Endometrial microvascular endothelial cells (primary cell): Measurements from ENCODE around the gene USP37. TPM values are rescaled to one million over a fixed set of nuclear protein-coding genes. Genes with fewer than 3 reads are reported as not detected.

Experiments used
- in situ Hi-C: cut with HindIII; loops from 2 replicates; pipeline ENCODE4 v1.10.0; 2017; ENCODE audit warnings: low sequenced_read_pairs, low pct_unique_long_range_greater_than_20kb; ENCODE audit errors: inconsistent ontology term
- total RNA-seq: library from RNA; depleted of rRNA; stranded (reverse); fragments of >200 nt; gene quantifications from one replicate; pipeline ENCODE4 v1.2.3, GENCODE V29; 2015; ENCODE audit errors: inconsistent ontology term

The USP37 gene
- total RNA-seq, 1 donor from 2014 or later = 11.2 TPM

DNA sequence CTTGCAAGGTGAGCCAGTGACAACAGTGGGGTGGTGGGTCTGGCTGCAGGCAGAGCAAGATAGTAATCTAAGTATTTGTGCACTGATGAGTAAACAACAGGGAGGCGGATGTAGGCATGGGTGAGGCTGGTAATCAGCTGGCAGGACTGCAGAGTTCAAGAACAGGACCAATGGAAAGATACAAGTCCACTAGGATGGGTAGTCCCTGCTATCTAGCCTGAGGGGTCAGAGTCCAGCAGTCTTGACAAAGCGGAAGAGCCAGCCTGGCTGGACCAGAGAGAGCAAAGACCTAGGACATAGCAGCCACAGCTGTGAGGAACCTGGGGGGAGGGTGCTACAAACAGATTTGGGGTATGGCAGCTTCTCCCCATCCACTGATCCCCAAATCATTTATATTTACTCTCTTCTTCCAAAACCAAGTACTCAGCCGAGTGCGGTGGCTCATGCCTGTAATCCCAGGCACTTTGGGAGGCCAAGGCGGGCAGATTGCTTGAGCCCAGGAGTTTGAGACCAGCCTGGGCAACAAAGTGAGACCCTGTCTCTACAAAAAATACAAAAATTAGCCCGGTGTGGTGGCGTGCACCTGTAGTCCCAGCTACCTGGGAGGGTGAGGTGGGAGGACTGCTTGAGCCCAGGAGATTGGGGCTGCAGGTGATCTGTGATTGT lies 123.3 kb downstream of the USP37 start:
- in situ Hi-C loops = no loop called here

DNA sequence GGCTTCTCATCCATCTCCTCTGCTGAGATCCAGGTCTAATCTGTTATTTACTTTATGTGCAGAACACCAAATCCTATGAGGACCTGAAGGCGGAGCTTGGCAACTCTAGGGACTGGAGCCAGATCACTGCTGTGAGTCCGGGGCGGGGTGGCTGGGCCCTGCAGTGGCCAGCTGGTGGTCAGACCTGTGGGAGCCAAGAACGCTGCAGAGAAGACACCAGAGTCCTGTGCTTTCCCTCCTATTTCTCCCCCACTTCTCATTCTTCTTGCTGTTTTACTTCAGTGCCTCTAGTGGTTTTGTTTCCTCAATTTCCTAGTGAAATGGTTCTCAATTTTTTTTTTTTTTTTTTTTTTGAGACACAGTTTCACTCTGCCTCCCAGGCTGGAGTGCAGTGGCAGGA lies 129.6 kb downstream of the USP37 start:
- in situ Hi-C loops = no loop called here

DNA sequence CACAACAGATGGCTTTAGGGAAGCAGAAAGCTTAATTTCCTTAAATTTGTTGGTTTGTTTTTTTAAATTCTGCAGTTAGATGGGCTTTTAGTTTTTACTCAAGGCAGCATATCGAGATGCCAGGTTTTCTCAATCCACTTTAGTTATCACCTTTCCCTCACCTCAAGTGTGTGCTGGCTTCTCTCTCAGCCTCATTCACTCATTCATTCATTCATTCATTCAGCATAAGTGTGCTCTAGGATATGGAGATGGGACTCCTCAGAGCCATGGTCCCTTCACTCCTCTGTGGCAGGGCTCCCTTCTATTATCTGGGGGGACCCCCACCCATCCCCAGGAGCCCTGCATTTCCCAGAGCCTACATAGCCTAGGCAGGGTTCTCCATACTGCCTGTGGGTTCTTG lies 130.2 kb downstream of the USP37 start:
- in situ Hi-C loops = no loop called here

DNA sequence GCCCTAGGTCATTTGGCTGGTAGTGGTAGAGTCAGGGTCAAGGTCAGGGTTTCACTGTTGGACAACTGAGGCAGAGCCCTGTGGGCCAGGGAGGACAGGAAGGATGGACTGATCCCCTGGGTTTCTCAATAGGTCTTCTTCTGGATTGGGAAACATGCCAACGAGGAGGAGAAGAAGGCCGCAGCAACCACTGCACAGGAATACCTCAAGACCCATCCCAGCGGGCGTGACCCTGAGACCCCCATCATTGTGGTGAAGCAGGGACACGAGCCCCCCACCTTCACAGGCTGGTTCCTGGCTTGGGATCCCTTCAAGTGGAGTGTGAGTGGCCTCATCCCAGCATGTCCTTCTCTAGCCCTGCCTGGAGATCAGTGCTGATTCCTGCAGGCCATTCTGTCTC lies 131.2 kb downstream of the USP37 start:
- in situ Hi-C loops = no loop called here

DNA sequence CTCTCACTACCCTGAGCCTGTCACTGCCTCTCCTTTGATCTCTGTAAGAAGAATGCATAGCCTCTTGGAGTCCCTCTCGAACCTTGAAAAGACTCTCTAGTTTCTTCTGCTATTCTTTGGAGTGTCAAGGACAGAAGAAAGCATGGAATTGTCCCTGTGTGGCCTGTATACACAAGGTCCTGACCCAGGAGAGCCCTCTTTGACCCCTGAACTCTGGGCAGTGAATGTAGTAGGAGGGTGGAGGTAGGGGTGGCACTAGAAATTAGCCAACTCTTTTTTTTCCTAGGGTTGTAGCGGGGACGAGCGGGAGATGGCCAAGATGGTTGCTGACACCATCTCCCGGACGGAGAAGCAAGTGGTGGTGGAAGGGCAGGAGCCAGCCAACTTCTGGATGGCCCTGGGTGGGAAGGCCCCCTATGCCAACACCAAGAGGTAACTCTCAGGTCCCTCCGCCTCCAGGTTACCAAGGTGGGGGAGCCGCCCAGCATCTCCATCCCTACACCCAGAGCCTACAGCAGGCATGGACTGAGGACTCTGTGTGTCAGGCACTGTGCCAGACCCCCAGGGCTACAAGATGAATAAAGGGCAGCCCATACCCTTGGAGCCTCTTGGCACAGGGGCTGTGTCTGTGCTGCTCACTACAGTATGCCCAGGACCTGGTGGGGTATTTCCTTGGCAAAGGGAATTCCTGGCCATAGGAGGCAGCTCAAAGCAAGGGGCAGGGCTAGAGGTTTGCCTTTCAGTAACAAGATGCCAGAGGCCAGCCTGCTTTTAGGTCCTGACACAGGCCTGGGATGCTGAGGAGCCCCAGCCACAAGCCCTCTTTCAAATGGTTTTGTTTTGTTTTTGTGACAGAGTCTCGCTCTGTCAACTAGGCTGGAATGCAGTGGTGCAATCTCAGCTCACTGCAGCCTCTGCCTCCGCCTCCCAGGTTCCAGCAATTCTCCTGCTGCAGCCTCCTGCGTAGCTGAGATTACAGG lies 132.9 kb downstream of the USP37 start:
- in situ Hi-C loops = no loop called here

DNA sequence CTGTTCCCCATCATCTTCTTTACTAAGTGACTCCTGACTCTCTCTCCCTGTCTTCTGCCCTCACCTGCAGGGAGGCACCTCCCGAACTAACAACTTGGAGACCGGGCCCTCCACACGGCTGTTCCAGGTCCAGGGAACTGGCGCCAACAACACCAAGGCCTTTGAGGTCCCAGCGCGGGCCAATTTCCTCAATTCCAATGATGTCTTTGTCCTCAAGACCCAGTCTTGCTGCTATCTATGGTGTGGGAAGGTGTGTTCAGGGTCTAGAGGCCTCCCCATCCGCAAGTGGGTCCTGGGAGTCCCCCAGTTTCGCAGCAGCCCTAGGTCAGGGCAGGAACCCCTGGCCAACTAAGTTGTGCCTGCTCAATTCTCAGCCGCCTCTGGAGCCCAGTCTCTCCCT lies 133.7 kb downstream of the USP37 start:
- in situ Hi-C loops = no loop called here

DNA sequence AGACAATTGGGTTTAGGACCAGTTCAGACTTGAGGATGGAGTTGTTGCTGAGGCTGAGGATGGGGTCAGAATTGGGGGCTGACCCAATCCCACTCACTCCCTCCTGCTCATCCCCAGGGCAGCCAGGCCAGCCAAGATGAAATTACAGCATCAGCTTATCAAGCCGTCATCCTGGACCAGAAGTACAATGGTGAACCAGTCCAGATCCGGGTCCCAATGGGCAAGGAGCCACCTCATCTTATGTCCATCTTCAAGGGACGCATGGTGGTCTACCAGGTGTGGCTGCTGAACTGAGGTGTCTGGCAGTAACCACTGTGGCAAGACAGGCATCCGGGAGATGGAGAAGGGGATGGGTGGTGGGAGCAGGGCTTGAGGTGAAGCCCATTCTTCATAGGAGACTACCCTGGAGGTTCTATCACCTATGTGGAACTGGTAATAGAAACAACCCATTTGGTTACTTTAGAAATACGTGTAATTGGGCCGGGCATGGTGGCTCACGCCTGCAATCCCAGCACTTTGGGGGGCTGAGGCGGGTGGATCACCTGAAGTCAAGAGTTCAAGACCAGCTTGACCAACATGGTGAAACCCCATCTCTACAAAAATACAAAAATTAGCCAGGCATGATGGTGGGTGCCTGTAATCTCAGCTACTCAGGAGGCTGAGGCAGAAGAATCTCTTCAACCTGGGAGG lies 135.3 kb downstream of the USP37 start:
- in situ Hi-C loops = no loop called here

DNA sequence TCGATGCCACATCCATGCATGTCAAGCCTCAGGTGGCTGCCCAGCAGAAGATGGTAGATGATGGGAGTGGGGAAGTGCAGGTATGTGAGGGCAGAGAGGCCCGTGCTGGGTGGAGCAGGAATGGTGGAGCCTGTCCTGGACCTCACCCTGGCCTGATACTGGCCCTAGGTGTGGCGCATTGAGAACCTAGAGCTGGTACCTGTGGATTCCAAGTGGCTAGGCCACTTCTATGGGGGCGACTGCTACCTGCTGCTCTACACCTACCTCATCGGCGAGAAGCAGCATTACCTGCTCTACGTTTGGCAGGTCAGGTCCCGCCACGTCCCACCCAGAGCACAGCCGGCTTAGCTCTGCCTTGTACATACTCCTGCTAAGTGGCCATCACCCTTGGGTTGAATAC lies 136.3 kb downstream of the USP37 start:
- in situ Hi-C loops = no loop called here

DNA sequence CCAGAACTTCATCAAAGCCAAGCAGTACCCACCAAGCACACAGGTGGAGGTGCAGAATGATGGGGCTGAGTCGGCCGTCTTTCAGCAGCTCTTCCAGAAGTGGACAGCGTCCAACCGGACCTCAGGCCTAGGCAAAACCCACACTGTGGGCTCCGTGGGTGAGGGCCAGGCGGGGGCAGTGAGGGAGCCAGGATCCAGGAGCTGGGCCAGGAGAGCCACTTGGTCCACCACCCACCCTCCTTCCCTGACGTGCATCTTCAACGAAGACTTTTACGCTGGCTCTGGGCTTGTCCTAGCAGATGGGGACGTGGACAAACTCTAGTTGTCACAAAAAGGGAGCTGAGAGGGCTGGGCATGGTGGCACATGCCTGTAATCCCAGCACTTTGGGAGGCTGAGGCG lies 137.4 kb downstream of the USP37 start:
- in situ Hi-C loops = no loop called here

DNA sequence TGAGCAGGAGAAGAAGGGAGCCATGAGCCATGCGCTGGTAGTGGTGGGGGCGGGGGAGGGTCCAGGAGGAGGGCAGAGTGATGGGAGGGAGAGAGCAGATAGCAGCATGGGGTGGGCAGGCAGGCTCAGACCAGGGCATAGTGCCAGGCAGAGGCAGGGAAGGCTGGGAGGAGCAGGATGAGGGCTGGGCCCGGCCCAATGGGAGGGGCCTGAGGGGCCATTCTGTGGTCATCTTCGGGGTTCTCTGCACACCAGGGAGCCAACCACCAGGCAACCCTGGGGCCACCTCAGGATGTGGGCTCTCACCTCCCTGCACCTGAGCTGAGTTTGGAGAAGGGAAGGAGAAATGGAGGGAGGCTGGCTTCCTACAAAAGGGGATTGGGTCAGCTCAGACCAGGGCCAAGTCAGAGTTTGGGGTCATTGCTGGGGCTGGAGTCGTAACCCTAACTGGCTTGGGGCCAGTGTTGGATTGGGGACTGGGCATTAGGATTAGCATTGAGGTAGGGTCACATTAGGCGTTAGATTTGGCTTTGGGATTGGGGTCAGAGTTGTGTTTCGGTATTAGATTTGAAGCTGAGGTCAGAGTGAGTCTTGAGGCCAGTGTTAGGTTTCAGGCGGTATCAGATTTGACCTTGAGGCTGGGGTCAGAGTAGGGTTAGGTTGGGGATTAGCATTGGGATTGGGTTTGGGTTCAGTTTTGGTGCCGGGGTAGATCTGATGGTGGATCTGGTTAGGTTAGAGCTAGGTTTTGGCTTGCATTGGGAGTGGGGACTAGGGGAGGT lies 138.0 kb downstream of the USP37 start:
- in situ Hi-C loops = no loop called here

DNA sequence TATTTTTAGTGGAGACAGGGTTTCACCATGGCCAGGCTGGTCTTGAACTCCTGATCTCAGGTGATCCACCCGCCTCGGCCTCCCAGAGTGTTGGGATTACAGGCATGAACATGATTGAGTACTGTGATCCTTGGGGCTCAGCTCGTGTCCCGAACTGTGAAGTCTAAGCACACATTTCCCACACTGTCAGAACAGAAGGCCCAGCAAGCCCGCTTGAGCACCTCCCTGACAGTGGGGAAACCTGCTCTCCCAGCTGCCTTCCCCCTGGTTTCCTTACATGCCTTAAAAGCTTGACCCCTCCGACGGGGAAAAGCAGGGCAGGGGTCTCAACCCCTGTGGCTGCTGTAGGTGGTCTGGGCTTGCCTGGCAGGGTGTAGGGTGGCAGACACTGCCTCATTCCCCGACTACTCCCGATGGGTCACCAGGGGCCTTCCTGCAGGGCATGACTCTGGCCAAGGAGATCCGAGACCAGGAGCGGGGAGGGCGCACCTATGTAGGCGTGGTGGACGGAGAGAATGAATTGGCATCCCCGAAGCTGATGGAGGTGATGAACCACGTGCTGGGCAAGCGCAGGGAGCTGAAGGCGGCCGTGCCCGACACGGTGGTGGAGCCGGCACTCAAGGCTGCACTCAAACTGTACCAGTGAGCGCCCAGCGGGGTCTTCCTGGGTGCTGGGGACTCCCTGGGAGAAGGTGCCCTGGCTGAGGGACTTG lies 139.1 kb downstream of the USP37 start:
- in situ Hi-C loops = no loop called here

DNA sequence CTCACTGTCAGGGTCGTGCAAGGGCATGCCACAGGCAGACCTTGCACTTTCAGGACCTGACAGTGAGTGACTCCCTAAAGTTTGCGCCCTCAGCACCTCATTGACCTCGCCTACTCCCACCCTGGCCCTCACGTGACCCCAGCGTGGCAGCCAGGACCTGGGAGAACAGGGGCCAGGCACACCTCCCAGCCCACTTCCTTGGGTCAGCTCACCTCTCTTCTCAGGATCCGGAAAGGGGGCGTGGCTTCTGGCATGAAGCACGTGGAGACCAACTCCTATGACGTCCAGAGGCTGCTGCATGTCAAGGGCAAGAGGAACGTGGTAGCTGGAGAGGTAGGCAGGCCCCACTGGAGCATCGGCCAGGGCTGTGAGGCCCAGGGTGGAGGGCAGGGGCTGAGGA lies 140.4 kb downstream of the USP37 start:
- in situ Hi-C loops = no loop called here

DNA sequence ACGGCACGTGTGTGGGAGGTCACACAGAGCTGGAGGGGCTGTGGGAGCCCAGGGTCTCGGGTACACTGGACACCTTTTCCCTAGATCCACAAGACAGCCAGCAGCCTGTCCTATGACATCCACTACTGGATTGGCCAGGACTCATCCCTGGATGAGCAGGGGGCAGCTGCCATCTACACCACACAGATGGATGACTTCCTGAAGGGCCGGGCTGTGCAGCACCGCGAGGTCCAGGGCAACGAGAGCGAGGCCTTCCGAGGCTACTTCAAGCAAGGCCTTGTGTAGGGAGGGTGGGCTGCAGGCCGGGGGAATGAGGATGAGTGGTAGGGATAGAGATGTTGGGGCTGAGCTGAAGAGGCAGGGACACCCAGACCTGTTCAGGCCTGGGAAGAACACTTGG lies 142.6 kb downstream of the USP37 start:
- in situ Hi-C loops = no loop called here

DNA sequence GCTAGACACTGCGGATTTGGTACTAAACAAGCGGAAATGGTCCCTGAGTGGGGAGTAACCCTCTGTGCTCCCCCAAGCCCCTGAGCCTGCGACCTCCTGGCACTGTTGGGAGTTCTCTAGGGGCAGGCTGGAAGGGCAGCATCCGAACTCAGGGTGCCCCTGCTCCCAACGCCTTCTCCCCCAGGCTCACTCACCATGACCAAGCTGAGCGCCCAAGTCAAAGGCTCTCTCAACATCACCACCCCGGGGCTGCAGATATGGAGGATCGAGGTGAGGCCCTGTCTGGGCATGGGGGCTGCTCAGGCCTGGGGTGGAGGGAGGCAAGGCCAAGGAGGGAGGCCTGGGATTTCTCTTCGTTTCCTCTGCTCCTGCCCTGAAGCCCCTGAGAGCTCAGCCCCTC lies 144.6 kb downstream of the USP37 start:
- in situ Hi-C loops = no loop called here

DNA sequence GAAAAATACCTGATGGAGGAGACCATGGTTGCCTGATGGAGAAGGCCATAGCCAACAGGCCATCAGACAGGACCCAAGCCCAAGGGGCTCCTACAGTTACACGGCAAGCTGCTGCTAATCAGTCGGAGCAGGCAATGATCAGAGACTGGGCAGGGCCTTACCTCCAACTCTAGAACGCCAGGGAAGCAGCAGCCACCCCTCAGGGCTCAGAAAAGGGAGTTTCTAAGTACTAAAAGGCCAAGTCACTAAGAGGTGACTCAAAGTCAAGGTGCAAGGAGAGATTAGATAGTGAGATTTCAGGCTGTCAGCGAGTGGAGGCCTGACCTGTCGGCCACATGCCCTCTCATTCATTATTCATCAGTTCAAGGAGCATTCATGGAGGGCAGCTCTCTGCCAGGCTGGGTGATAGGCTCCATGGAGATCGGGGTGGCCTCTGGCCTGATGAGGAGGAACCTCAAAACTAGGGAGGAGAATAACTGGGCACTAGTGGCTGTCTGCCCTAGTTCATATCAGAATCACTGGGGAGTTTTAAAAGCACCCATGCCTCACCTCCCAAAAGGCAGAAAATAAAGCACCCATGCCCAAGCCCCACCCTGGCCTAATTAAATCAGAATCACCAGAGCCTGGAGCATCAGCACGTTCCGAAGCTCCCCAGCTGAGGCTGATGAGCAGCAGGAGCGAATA lies 145.6 kb downstream of the USP37 start:
- in situ Hi-C loops = no loop called here

DNA sequence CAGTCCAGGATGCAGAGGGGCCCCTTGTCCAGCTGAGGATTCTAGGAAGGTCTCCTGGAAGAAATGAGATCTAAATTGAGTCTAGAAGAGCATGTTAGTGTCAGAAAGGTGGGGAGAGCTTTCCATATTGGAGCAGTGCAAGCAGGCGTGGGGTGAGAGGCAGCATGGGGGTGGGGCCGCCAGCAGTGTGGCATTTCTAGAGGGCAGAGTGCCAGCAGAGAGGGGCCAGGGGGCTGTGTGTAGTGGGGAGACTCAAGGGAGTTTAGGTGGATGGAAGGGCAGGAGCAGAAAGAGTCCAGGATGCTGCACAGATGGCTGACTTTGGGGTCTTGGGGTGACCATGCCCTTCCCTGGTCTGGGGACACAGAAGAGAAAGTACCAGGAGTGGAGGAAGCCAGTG lies 147.1 kb downstream of the USP37 start:
- in situ Hi-C loops = no loop called here

DNA sequence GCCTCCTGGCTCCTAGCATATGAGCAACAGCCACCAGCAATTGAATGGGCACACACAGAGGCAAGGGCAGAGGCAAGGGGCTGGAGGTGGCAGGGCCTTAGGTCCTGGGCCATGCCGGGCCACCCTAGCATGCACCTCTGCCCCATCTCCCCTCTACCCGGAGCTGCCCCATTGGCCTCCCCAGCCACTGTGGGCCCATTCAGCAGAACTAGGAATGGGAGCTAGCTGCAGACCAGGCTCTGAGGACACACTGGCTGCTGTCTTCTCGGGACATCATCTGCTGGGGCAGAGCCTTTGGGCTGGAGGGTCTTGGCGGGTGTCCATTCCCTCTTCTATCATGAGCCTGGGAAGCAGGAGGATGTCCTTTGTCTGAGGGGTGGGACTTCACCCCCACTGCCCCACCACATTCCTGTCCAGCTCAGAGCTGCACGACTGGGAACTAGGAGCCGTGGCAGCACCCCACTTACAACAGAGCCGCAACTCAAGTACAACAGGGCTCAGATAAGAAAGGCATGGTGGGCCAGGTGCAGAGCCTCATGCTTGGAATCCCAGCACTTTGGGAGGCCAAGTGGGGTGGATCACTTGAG lies 148.4 kb downstream of the USP37 start:
- in situ Hi-C loops = no loop called here
